Aorta (tissue), 5 donors: ENCODE data around the gene COMMD4. TPM values are rescaled to one million over a fixed set of nuclear protein-coding genes. Genes with fewer than 3 reads are reported as not detected.
"Not testable (repeated sequence)": the region's sequence is repeated elsewhere in the genome, so short reads cannot be mapped to it uniquely, and the experiment has no call there.

Experiments
- ATAC-seq: fragments of 200-7000 bp; cut with Tn5 transposase; one replicate; pipeline ENCODE4 v1.9.1; 2022; ENCODE audit warnings: moderate library complexity; ENCODE audit not compliant: low FRiP score
- DNase-seq, 2 donors: peaks; one replicate each; pipeline ENCODE4 v3.0.0-alpha.2; 2020
- H3K27ac ChIP-seq, 2 donors: one replicate each; pipeline ENCODE4 v1.5.1; 2013; ENCODE audit warnings: low read length in 2 of 2, mild to moderate bottlenecking in 2 of 2, moderate library complexity in 2 of 2, control low read depth in 1 of 2, inconsistent platforms in 1 of 2, low read depth in 1 of 2
- H3K27me3 ChIP-seq, 2 donors: one replicate each; pipeline ENCODE4 v1.6.1; 2013; ENCODE audit warnings: control low read depth in 1 of 2, low read length in 1 of 2, mild to moderate bottlenecking in 1 of 2, moderate library complexity in 1 of 2; ENCODE audit not compliant: insufficient read depth in 2 of 2, control insufficient read depth in 1 of 2
- H3K36me3 ChIP-seq, 2 donors: one replicate each; pipeline ENCODE4 v1.6.1; 2013; ENCODE audit warnings: control low read depth in 1 of 2, low read length in 1 of 2, mild to moderate bottlenecking in 1 of 2; ENCODE audit not compliant: insufficient read depth in 2 of 2, control insufficient read depth in 1 of 2
- H3K4me1 ChIP-seq, 2 donors: one replicate each; pipeline ENCODE4 v1.6.1; 2013; ENCODE audit warnings: low read length in 2 of 2, control low read depth in 1 of 2, mild to moderate bottlenecking in 1 of 2, moderate library complexity in 1 of 2; ENCODE audit not compliant: insufficient read depth in 2 of 2, control insufficient read depth in 1 of 2
- H3K4me3 ChIP-seq, 2 donors: one replicate each; pipeline ENCODE4 v1.5.1; 2013; ENCODE audit warnings: low read length in 2 of 2, control low read depth in 1 of 2, mild to moderate bottlenecking in 1 of 2
- H3K9me3 ChIP-seq: one replicate; pipeline ENCODE4 v1.6.1; 2013; ENCODE audit warnings: mild to moderate bottlenecking, low read length; ENCODE audit not compliant: control insufficient read depth
- WGBS, 2 donors: extraction: QIAGEN DNeasy Blood & Tissue Kit; methylation state at CpG; one replicate each; pipeline ENCODE4 v1.1.7; 2013; 5-methylcytosine and 5-hydroxymethylcytosine counted together
- intact Hi-C, 2 donors: fragments of 100-400 bp; cut with DNase I; formaldehyde crosslinking; loops; one replicate each; pipeline versions ENCODE4 v1.14.2 to v1.15.0; 2022
- microRNA-seq, 2 donors: library from miRNA; unstranded; fragments of <30 nt; microRNA quantifications; one replicate each; pipeline ENCODE4 v1.2.0, GENCODE V29; 2020
- polyA plus RNA-seq, 2 donors: library from polyadenylated mRNA; stranded (reverse); fragments of 200-250 nt; gene quantifications; one replicate each; pipeline ENCODE4 v1.2.3, GENCODE V29; 2013
- total RNA-seq, 2 donors: library from RNA; stranded (reverse); fragmentation: NEBNext Ultra II Directional; extraction: Animal tissue kit (Norgen Biotek cat#: 25700); gene quantifications; one replicate each; pipeline ENCODE4 v1.2.1, GENCODE V29; 2021
- donor health status: healthy with polysubstance abuse.
- donor health status: Bipolar disorder and iron deficiency.
- donor health status: DM: no; HTN: no; CAD: no.
- donor health status: DM: no; HTN: no; CAD: no.
- donor health status: DM: yes; HTN: yes; CAD: no.

Gene COMMD4
- total and polyA plus RNA-seq, 4 donors = 27.0 to 136 (median 39.2) TPM

- Histone ChIP-seq H3K36me3 (peaks cover 4 to 8% of the 10 kb centered on the region in 2 donors), H3K27ac (no peak overlapping the region), H3K4me1 (no peaks in the 10 kb centered on the region), H3K4me3 (no peak overlapping the region), H3K27me3 (no peaks in the 10 kb centered on the region), H3K9me3 (no peaks in the 10 kb centered on the region)
- 91 to 96% methylated on average over 7 of the region's 7 CpGs for WGBS, 2 donors
- intact Hi-C loops = loop anchor here (5.0 to 10.0 kb wide), 3 partner anchors 55 to 255 kb away; partner anchors contain the start of genes SIN3A (in 1 of the 2) and SNUPN (in 1 of the 2)
- ATAC-seq = no peak
- DNase-seq = no peak
Measured at GRCh38 chr15:75369897-75370581, 34.2 kb downstream of the COMMD4 start.

GRCh38 chr15:75371486-75371885 lies 35.6 kb downstream of the COMMD4 start:
- Histone ChIP-seq H3K27me3 (no peaks in the 10 kb centered on the region), H3K4me1 (no peaks in the 10 kb centered on the region), H3K9me3 (no peaks in the 10 kb centered on the region), H3K4me3 (no peak overlapping the region), H3K27ac (no peak overlapping the region), H3K36me3 (peaks cover 4 to 10% of the 10 kb centered on the region in 2 donors)
- intact Hi-C loops = loop anchor here in 1 of 2 donors (10.0 kb wide), 1 partner anchor 53 kb away; no protein-coding TSS in a partner anchor
- 74 to 79% methylated on average over 1 of the region's 1 CpG for WGBS, 2 donors
- ATAC-seq = no peak
- DNase-seq = no peak

- Histone ChIP-seq H3K4me3 (no peak overlapping the region), H3K9me3 (no peaks in the 10 kb centered on the region), H3K4me1 (no peaks in the 10 kb centered on the region), H3K36me3 (peaks cover 7 to 10% of the 10 kb centered on the region in 2 donors), H3K27ac (no peak overlapping the region), H3K27me3 (no peaks in the 10 kb centered on the region)
- 86 to 91% methylated on average over 11 of the region's 11 CpGs for WGBS, 2 donors
- intact Hi-C loops = loop anchor here in 1 of 2 donors (10.0 kb wide), 1 partner anchor 53 kb away; no protein-coding TSS in a partner anchor
- ATAC-seq (no peak), DNase-seq (no peak)
Measured at GRCh38 chr15:75371901-75372688, 36.2 kb downstream of the COMMD4 start.

GRCh38 chr15:75380773-75381172 lies 44.9 kb downstream of the COMMD4 start:
- Histone ChIP-seq H3K4me1 (no peaks in the 10 kb centered on the region), H3K27me3 (no peaks in the 10 kb centered on the region), H3K36me3 (peaks cover 8 to 15% of the 10 kb centered on the region in 2 donors), H3K9me3 (no peaks in the 10 kb centered on the region), H3K4me3 (no peak overlapping the region), H3K27ac (no peak overlapping the region)
- DNase-seq (no peak), ATAC-seq (no peak)
- 80 to 82% methylated on average over 4 of the region's 4 CpGs for WGBS, 2 donors
- intact Hi-C loops = no loop called here

- H3K9me3 ChIP-seq, ATAC-seq, DNase-seq, H3K27ac ChIP-seq, intact Hi-C loops, H3K4me3 ChIP-seq, H3K27me3 ChIP-seq, H3K4me1 ChIP-seq: not testable (repeated sequence)
- WGBS, 2 donors = 92 to 93% methylated on average over 5 of the region's 5 CpGs
- peaks cover 11 to 16% of the 10 kb centered on the region in 2 donors for H3K36me3 ChIP-seq
Measured at GRCh38 chr15:75383986-75384385, 48.1 kb downstream of the COMMD4 start.

Small RNA genes within 50 kb of the gene (microRNA-seq; reads per million reads assigned to microRNA genes)
- gene MIR631 = 0 reads per million in 2 donors

Other genes with a start within 250 kb of the COMMD4 start
- 10 to 100 TPM; 24.6 to 26.8 TPM for gene C15orf39, start 134.2 kb upstream of the COMMD4 start, total RNA-seq
- 1 to 10 TPM; 8.1 to 8.6 TPM for gene C15orf39, start 134.2 kb upstream of the COMMD4 start, polyA plus RNA-seq
- not detected for gene GOLGA6C, start 77.7 kb upstream of the COMMD4 start, total RNA-seq
- not detected for gene GOLGA6C, start 77.7 kb upstream of the COMMD4 start, polyA plus RNA-seq
- gene GOLGA6D, start 53.2 kb upstream of the COMMD4 start, total RNA-seq = under 1 TPM in 1 of 2 donors, not detected in 1; 0.12 TPM
- gene GOLGA6D, start 53.2 kb upstream of the COMMD4 start, polyA plus RNA-seq = under 1 TPM in 1 of 2 donors, not detected in 1; 0.08 TPM
- gene NEIL1, start 11.0 kb downstream of the COMMD4 start, total RNA-seq = 10 to 100 TPM; 15.4 to 45.5 TPM
- gene NEIL1, start 11.0 kb downstream of the COMMD4 start, polyA plus RNA-seq = 10 to 100 TPM in 1 of 2 donors, 1 to 10 TPM in 1; 7.9 to 80.4 TPM
- 100 to 1,000 TPM; 198 to 257 TPM for gene MAN2C1, start 32.5 kb downstream of the COMMD4 start, total RNA-seq
- gene MAN2C1, start 32.5 kb downstream of the COMMD4 start, polyA plus RNA-seq = 100 to 1,000 TPM in 1 of 2 donors, 10 to 100 TPM in 1; 49.2 to 768 TPM
- gene SIN3A, start 115.6 kb downstream of the COMMD4 start, total RNA-seq = 10 to 100 TPM; 67.1 to 67.9 TPM
- 10 to 100 TPM in 1 of 2 donors, 1 to 10 TPM in 1; 7.6 to 14.1 TPM for gene SIN3A, start 115.6 kb downstream of the COMMD4 start, polyA plus RNA-seq
- gene PTPN9, start 243.3 kb downstream of the COMMD4 start, total RNA-seq = 10 to 100 TPM; 25.0 to 37.9 TPM
- 10 to 100 TPM in 1 of 2 donors, 1 to 10 TPM in 1; 9.8 to 17.1 TPM for gene PTPN9, start 243.3 kb downstream of the COMMD4 start, polyA plus RNA-seq